Heart right ventricle (tissue), 16 donors: ENCODE measurements around the gene DNASE2B. TPM values are rescaled to one million over a fixed set of nuclear protein-coding genes. Genes with fewer than 3 reads are reported as not detected.

Experiments
- ATAC-seq, 8 donors: fragments of 200-7000 bp; cut with Tn5 transposase; one replicate each; pipeline ENCODE4 v1.9.1; 2020; ENCODE audit warnings: mild to moderate bottlenecking in 8 of 8, moderate library complexity in 8 of 8, moderate number of reproducible peaks in 1 of 8
- DNase-seq, 2 donors: peaks; one replicate each; pipeline ENCODE4 v3.0.0-alpha.2; 2020
- H3K27ac ChIP-seq, 10 donors: fragments of 200-600 bp; sonication (generic) in 2 of 10; one replicate each; pipeline versions ENCODE4 v1.5.0 to v1.8.0; 2020 to 2022; ENCODE audit warnings: mild to moderate bottlenecking in 3 of 10
- H3K27me3 ChIP-seq, 7 donors: fragments of 200-600 bp; one replicate each; pipeline ENCODE4 v1.8.0; 2021 to 2022; ENCODE audit warnings: mild to moderate bottlenecking in 2 of 7
- H3K36me3 ChIP-seq, 9 donors: fragments of 200-600 bp; sonication (generic) in 1 of 9; one replicate each; pipeline versions ENCODE4 v1.5.0 to v1.8.0; 2020 to 2022; ENCODE audit warnings: mild to moderate bottlenecking in 2 of 9
- H3K4me1 ChIP-seq, 9 donors: fragments of 200-600 bp; sonication (generic) in 1 of 9; one replicate each; pipeline versions ENCODE4 v1.5.0 to v1.8.0; 2020 to 2022; ENCODE audit warnings: mild to moderate bottlenecking in 4 of 9
- H3K4me3 ChIP-seq, 10 donors: fragments of 200-600 bp; sonication (generic) in 2 of 10; one replicate each; pipeline versions ENCODE4 v1.5.0 to v1.8.0; 2020 to 2022; ENCODE audit warnings: mild to moderate bottlenecking in 7 of 10, moderate library complexity in 2 of 10
- H3K9me3 ChIP-seq, 11 donors: fragments of 200-600 bp in 10 of 11; sonication (generic) in 2 of 11; one replicate each; pipeline versions ENCODE4 v1.5.0 to v1.8.0; 2013 to 2022; ENCODE audit warnings: mild to moderate bottlenecking in 2 of 11, control low read depth in 1 of 11, moderate library complexity in 1 of 11
- WGBS, 2 donors: extraction: QIAGEN DNeasy Blood & Tissue Kit; methylation state at CpG; one replicate each; pipeline ENCODE4 v1.1.7; 2013; ENCODE audit warnings: inconsistent platforms in 1 of 2; 5-methylcytosine and 5-hydroxymethylcytosine counted together
- intact Hi-C, 10 donors: fragments of 100-400 bp; cut with DNase I; formaldehyde crosslinking; loops; one replicate each; pipeline versions ENCODE4 v1.11.1 to v1.14.2; 2022
- polyA plus RNA-seq, 2 donors: library from polyadenylated mRNA; stranded (reverse); fragments of 200-250 nt; gene quantifications; one replicate each; pipeline ENCODE4 v1.2.3, GENCODE V29; 2013
- total RNA-seq, 10 donors: library from RNA; stranded (reverse); fragmentation: NEBNext Ultra II Directional in 3 of 10; extraction: Animal tissue kit (Norgen Biotek cat#: 25700) in 3 of 10; gene quantifications; one replicate each; pipeline versions ENCODE4 v1.2.1 to v1.2.4, GENCODE V29; 2021 to 2023
- TF ChIP-seq, protein P1 (sequence below), 9 donors: fragments of 200-600 bp; sonication (generic) in 2 of 9; IDR thresholded peaks; one replicate each; pipeline versions ENCODE4 v1.5.0 to v1.8.0; 2021 to 2022; ENCODE audit warnings: antibody characterized with exemption in 9 of 9, mild to moderate bottlenecking in 5 of 9, moderate library complexity in 1 of 9
- donor health status: Arrhythmogenic right ventricular cardiomyopathy.
- donor health status: ischemic (EF 13 %, LVEDD 7.1; RV severe dilation, severe dysfunction).
- donor health status: healthy with polysubstance abuse.
- donor health status: DM: no; HTN: yes; CAD: no.
- donor health status: DM: no; HTN: no; CAD: no.
- donor health status: ischemic (EF 25% LVEDD 6.9; RV normal size, moderate dysfunction).
- donor health status: ischemic (EF 25% LVEDD 5.7; RV mildly dilated, moderate dysfunction).
- donor health status: healthy.
- donor health status: DM: yes; HTN: yes; CAD: no.
- donor health status: Ischemic cardiomyopathy.
- donor health status: ischemic (EF 35%, LVEDD 5.7; RV mildly dilated, moderate dysfunction).
- donor health status: nonischemic (EF 11% LVEDD 7.7; RV severe dilation, severe dysfunction).
- donor health status: DM: yes; HTN: yes; CAD: no.
- donor health status: PGD.
- donor health status: ischemic (EF 29% LVEDD 5.4; RV normal size, mild dysfunction).
- donor health status: nonischemic (EF 23%, LVEDD 6.1; RV moderate dilation, normal function).

Gene DNASE2B
- total and polyA plus RNA-seq, 12 donors = 0.20 TPM; not detected in 11

DNA sequence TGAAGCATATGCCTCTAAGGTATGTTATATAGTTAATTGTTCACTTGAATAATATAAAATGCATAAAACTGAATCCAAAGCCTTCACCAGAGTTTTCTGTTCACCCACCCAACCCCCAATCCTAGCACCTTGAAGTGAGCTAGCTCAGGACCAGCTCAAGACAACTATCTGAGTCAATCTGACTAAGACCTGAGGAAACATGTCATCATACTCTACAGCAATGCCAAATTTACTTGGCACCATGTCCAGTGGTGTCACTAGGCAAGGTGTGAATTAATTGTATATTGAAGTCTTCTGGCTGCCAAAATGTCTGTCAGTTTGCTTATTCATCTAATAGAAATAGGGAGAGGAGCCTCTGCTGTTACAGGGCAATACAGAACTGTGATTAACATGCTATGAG is 3.8 kb downstream of the DNASE2B start:
- intact Hi-C loops = no loop called here
- no peak overlapping the region for H3K4me3 ChIP-seq
- H3K4me1 ChIP-seq = no peaks in the 10 kb centered on the region
- ATAC-seq (no peak), DNase-seq (no peak)
- H3K36me3 ChIP-seq = no peaks in the 10 kb centered on the region
- no peaks in the 10 kb centered on the region for H3K9me3 ChIP-seq
- TF ChIP-seq, protein P1, sequence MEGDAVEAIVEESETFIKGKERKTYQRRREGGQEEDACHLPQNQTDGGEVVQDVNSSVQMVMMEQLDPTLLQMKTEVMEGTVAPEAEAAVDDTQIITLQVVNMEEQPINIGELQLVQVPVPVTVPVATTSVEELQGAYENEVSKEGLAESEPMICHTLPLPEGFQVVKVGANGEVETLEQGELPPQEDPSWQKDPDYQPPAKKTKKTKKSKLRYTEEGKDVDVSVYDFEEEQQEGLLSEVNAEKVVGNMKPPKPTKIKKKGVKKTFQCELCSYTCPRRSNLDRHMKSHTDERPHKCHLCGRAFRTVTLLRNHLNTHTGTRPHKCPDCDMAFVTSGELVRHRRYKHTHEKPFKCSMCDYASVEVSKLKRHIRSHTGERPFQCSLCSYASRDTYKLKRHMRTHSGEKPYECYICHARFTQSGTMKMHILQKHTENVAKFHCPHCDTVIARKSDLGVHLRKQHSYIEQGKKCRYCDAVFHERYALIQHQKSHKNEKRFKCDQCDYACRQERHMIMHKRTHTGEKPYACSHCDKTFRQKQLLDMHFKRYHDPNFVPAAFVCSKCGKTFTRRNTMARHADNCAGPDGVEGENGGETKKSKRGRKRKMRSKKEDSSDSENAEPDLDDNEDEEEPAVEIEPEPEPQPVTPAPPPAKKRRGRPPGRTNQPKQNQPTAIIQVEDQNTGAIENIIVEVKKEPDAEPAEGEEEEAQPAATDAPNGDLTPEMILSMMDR (IDR thresholded peaks at IDR 0.05) = no peak
- H3K27ac ChIP-seq = no peak overlapping the region
- no peaks in the 10 kb centered on the region for H3K27me3 ChIP-seq

DNA sequence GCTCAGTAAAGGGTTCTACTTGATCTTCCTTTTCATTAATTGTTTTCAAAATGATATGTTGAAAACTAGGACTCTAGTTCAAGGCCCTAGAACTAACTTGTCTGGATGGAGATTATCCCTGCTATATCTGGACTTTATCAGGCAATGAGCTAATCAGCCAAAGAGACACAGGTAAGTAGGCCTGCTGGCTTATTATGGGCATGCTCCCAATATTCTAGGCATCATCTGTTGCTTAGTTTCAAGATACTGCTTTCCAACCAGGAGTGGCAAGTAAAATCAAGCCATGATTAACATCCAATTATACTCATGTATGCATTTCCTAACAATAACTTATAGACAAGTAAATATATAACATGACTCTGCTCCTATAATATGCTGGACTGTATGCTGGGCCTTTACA is 4.2 kb downstream of the DNASE2B start:
- no peaks in the 10 kb centered on the region for H3K9me3 ChIP-seq
- no peaks in the 10 kb centered on the region for H3K4me1 ChIP-seq
- no peak for DNase-seq
- H3K4me3 ChIP-seq = no peak overlapping the region
- H3K27ac ChIP-seq = no peak overlapping the region
- no peaks in the 10 kb centered on the region for H3K27me3 ChIP-seq
- no peak for ATAC-seq
- intact Hi-C loops = no loop called here
- H3K36me3 ChIP-seq = no peaks in the 10 kb centered on the region
- TF ChIP-seq, protein P1 (IDR thresholded peaks at IDR 0.05) = no peak

DNA sequence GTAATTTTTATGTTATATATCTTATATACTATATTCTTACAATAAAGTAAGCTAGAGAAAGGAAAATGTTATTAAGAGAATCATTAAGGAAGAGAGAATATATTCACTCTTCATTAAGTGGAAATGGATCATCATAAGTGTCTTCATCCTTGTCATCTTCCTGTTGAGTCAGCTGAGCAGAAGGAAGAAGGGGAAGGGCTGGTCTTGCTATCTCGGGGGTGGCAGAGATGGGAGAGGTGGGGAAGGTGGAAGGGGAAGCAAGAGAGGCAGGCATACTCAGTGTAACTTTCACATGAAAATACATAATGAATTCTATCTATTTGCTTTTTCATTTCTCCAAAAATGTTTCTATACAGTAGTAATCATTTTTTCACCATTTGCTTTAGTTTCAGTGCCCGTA is 5.1 kb downstream of the DNASE2B start:
- WGBS, 2 donors = 78 to 87% methylated on average over 2 of the region's 2 CpGs
- intact Hi-C loops = no loop called here
- H3K36me3 ChIP-seq = no peaks in the 10 kb centered on the region
- H3K4me1 ChIP-seq = peaks cover 0 to 6% (median 0%) of the 10 kb centered on the region in 9 donors
- H3K4me3 ChIP-seq = no peak overlapping the region
- no peak for DNase-seq
- no peak overlapping the region for H3K27ac ChIP-seq
- TF ChIP-seq, protein P1 (IDR thresholded peaks at IDR 0.05) = no peak
- H3K9me3 ChIP-seq = no peaks in the 10 kb centered on the region
- no peak for ATAC-seq
- no peaks in the 10 kb centered on the region for H3K27me3 ChIP-seq

DNA sequence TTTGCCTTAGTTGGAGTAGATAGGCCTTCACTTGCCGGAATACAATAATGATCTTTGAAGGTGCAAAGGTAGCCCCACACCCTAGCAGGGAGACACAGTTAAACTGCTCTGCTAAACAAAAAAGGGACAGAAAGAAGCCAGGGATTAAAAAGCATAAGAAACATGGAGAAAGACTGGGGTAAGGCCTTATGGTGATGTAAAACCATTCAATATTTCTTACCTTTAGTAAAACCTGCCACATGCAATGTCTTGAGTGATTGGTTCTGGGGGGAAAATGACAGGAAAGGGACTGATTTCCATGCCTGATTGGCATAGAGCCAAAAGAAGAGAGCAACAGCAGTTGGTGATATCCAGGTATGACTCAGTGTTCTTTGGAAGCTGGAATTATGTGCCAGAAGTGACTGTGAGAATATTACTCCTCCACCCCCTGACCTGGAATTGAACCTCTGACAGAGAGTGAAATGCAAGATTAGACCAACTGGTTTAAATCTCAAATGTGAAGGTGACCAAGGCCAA is 8.1 kb downstream of the DNASE2B start:
- TF ChIP-seq, protein P1 (IDR thresholded peaks at IDR 0.05) = no peak
- no peaks in the 10 kb centered on the region for H3K27me3 ChIP-seq
- H3K36me3 ChIP-seq = no peaks in the 10 kb centered on the region
- intact Hi-C loops = no loop called here
- WGBS, 2 donors = 94 to 95% methylated on average over 1 of the region's 1 CpG
- no peak overlapping the region for H3K27ac ChIP-seq
- no peaks in the 10 kb centered on the region for H3K9me3 ChIP-seq
- no peak overlapping the region for H3K4me3 ChIP-seq
- H3K4me1 ChIP-seq = peaks cover 0 to 6% (median 0%) of the 10 kb centered on the region in 9 donors
- DNase-seq (no peak), ATAC-seq (no peak)
